HepG2 (cell line): ENCODE measurements around the gene HCRTR2. TPM values are rescaled to one million over a fixed set of nuclear protein-coding genes. Genes with fewer than 3 reads are reported as not detected.

Experiments
- ATAC-seq: fragments of 200-7000 bp; cut with Tn5 transposase; 3 replicates; pipeline ENCODE4 v1.9.1; 2020; ENCODE audit warnings: mild to moderate bottlenecking, moderate library complexity
- BruUV-seq: library from RNA; stranded (reverse); fragments of 400-500 nt; replicated peaks from 2 replicates; lab custom pipeline; 2021; lab: Mats Ljungman, UMichigan
- CTCF ChIA-PET: fragments of 300-600 bp; formaldehyde crosslinking; extraction: SDS; loops from one replicate; lab custom pipeline; 2021; ENCODE audit warnings: low total read pairs, inconsistent platforms, low intra/inter-chr PET ratio; lab: Yijun Ruan, JAX
- POLR2A ChIA-PET: fragments of 350-600 bp; sonication (Branson Sonifier 250); formaldehyde crosslinking; loops from one replicate; lab custom pipeline; 2020; ENCODE audit warnings: antibody characterized with exemption, inconsistent platforms; lab: Yijun Ruan, JAX
- DNase-seq: peaks from one replicate; pipeline ENCODE4 v3.0.0-alpha.2; 2015; ENCODE audit warnings: low spot score
- FAIRE-seq: peaks from 3 replicates; lab custom pipeline; 2011; peaks lifted over from hg19 to GRCh38; lab: Jason Lieb, UNC
- H2AFZ ChIP-seq: one replicate; pipeline ENCODE4 v1.6.1; 2011; ENCODE audit warnings: low read length, inconsistent platforms
- H3K27ac ChIP-seq: fragments of 300-600 bp; 3 replicates; pipeline ENCODE4 v1.8.0; 2011; ENCODE audit warnings: mixed run types, mild to moderate bottlenecking, mixed read lengths, low read length, inconsistent platforms; ENCODE audit not compliant: insufficient read depth; ENCODE audit errors: extremely low read length
- H3K27me3 ChIP-seq, 2 experiments: fragments of 200-600 bp in 1 of 2; 2 replicates in 1 of 2; 3 replicates in 1 of 2; pipeline versions ENCODE4 v1.6.0 to v1.8.0; 2011; ENCODE audit warnings: low read length in 2 of 2, mild to moderate bottlenecking in 2 of 2, moderate library complexity in 2 of 2, inconsistent platforms in 1 of 2; ENCODE audit not compliant: insufficient read depth in 2 of 2, control insufficient read depth in 1 of 2
- H3K36me3 ChIP-seq, 2 experiments: fragments of 200-600 bp in 1 of 2; replicated peaks in 1 of 2; 2 replicates in 1 of 2; 3 replicates in 1 of 2; pipeline versions ENCODE4 v1.5.1 to v1.8.0; 2011; ENCODE audit warnings: low read length in 2 of 2, inconsistent platforms in 1 of 2; ENCODE audit not compliant: insufficient read depth in 2 of 2, control insufficient read depth in 1 of 2
- H3K4me1 ChIP-seq: 2 replicates; pipeline ENCODE4 v1.5.1; 2012; ENCODE audit warnings: low read length, inconsistent platforms; ENCODE audit not compliant: insufficient read depth
- H3K4me2 ChIP-seq: 2 replicates; pipeline ENCODE4 v1.6.0; 2011; ENCODE audit warnings: low read depth, low read length, inconsistent platforms
- H3K4me3 ChIP-seq, 3 experiments: fragments of 200-600 bp in 1 of 3; sonication (generic), shearing (Covaris generic) in 1 of 3; replicated peaks in 1 of 3; 2 replicates each; pipeline ENCODE4 v1.5.1; 2011 to 2016; ENCODE audit warnings: low read length in 3 of 3, inconsistent platforms in 2 of 3, low read depth in 2 of 3, mild to moderate bottlenecking in 2 of 3, control low read depth in 1 of 3, mixed read lengths in 1 of 3; ENCODE audit not compliant: insufficient read depth in 1 of 3
- H3K79me2 ChIP-seq: one replicate; pipeline ENCODE4 v1.6.1; 2011; ENCODE audit warnings: low read length, inconsistent platforms; ENCODE audit not compliant: insufficient read depth
- H3K9ac ChIP-seq: 2 replicates; pipeline ENCODE4 v1.6.0; 2011; ENCODE audit warnings: mild to moderate bottlenecking, low read depth, low read length, inconsistent platforms; ENCODE audit not compliant: insufficient read depth
- H3K9me3 ChIP-seq: 2 replicates; pipeline ENCODE4 v1.5.1; 2012; ENCODE audit warnings: mild to moderate bottlenecking, low read length
- H4K20me1 ChIP-seq: 2 replicates; pipeline ENCODE4 v1.6.0; 2011; ENCODE audit warnings: inconsistent platforms, mild to moderate bottlenecking, low read length, moderate library complexity; ENCODE audit not compliant: insufficient read depth
- CEBPB ChIP-seq: IDR thresholded peaks from 2 replicates; pipeline ENCODE4 v1.6.1; 2011; ENCODE audit warnings: low read depth, low read length, improper control_type of control experiment, borderline replicate concordance
- LCORL ChIP-seq, 2 experiments: fragments of 450-650 bp in 1 of 2; sonication (generic) in 1 of 2; formaldehyde crosslinking in 1 of 2; IDR thresholded peaks; 2 replicates each; pipeline versions ENCODE4 v1.5.0 to v1.6.1; 2017 to 2020; ENCODE audit warnings: antibody characterized with exemption in 1 of 2, missing genetic modification reagents in 1 of 2
- SKI ChIP-seq: fragments of 450-650 bp; IDR thresholded peaks from one replicate; pipeline ENCODE4 v1.6.1; 2018; ENCODE audit warnings: mild to moderate bottlenecking; ENCODE audit not compliant: partially characterized antibody
- SP2 ChIP-seq: sonication (generic); formaldehyde crosslinking; IDR thresholded peaks from 2 replicates; pipeline ENCODE4 v1.5.1; 2020; ENCODE audit warnings: mild to moderate bottlenecking, missing genetic modification reagents
- ZNF749 ChIP-seq: sonication (generic); formaldehyde crosslinking; IDR thresholded peaks from 2 replicates; pipeline ENCODE4 v1.8.0; 2022; ENCODE audit warnings: mild to moderate bottlenecking, missing genetic modification reagents, moderate library complexity, borderline replicate concordance
- ZNF772 ChIP-seq: sonication (generic); formaldehyde crosslinking; IDR thresholded peaks from 2 replicates; pipeline ENCODE4 v1.5.0; 2020; ENCODE audit warnings: mild to moderate bottlenecking, missing genetic modification reagents
- ZSCAN21 ChIP-seq: sonication (generic); formaldehyde crosslinking; IDR thresholded peaks from 2 replicates; pipeline ENCODE4 v1.8.0; 2022; ENCODE audit warnings: mild to moderate bottlenecking, missing genetic modification reagents, moderate library complexity, borderline replicate concordance
- WGBS: methylation state at CpG from one replicate; pipeline ENCODE4 v1.1.6; 2017; ENCODE audit warnings: low lambda C conversion rate; 5-methylcytosine and 5-hydroxymethylcytosine counted together
- in situ Hi-C: cut with HindIII; loops from 2 replicates; pipeline ENCODE4 v1.10.0; 2017; ENCODE audit warnings: low pct_unique_long_range_greater_than_20kb; ENCODE audit not compliant: extremely low pct_ligation_motif_present
- intact Hi-C: fragments of 100-400 bp; cut with micrococcal nuclease; formaldehyde crosslinking; loops from one replicate; pipeline ENCODE4 v1.10.0; 2022; ENCODE audit not compliant: unreplicated experiment
- polyA plus RNA-seq, 8 experiments: library from polyadenylated mRNA; depleted of rRNA in 3 of 8; stranded (reverse) in 7 of 8; unstranded in 1 of 8; fragments of >200 nt; fragmentation: Illumina TruSeq in 4 of 8; extraction: Trizol in 4 of 8; gene quantifications; 2 replicates each; pipeline versions ENCODE4 v1.2.1 to v1.2.3, GENCODE V29; 2011 to 2016; ENCODE audit warnings: low read depth in 4 of 8, missing spikeins in 1 of 8, mixed read lengths in 1 of 8; ENCODE audit not compliant: insufficient read depth in 1 of 8
- total RNA-seq, 5 experiments: library from RNA; depleted of rRNA; stranded (reverse); fragments of >200 nt; fragmentation: Illumina TruSeq; extraction: Trizol; gene quantifications; 2 replicates each; pipeline ENCODE4 v1.2.3, GENCODE V29; 2016; ENCODE audit warnings: low read depth in 1 of 5
- TF ChIP-seq, protein P1 (sequence below): sonication (generic); formaldehyde crosslinking; IDR thresholded peaks from 2 replicates; pipeline ENCODE4 v1.4.0; 2020; ENCODE audit warnings: missing genetic modification reagents
- TF ChIP-seq, protein P2 (sequence below): sonication (generic); formaldehyde crosslinking; IDR thresholded peaks from 2 replicates; pipeline ENCODE4 v1.5.1; 2020; ENCODE audit warnings: mild to moderate bottlenecking, missing genetic modification reagents, moderate library complexity

Gene HCRTR2
- total and polyA plus RNA-seq, 2 of the 13 experiments (the other 11 are each of a cell fraction or from before 2014, with no cell fraction given), result not detected

- H2AFZ ChIP-seq, result no peak overlapping the region
- TF ChIP-seq, protein P1, sequence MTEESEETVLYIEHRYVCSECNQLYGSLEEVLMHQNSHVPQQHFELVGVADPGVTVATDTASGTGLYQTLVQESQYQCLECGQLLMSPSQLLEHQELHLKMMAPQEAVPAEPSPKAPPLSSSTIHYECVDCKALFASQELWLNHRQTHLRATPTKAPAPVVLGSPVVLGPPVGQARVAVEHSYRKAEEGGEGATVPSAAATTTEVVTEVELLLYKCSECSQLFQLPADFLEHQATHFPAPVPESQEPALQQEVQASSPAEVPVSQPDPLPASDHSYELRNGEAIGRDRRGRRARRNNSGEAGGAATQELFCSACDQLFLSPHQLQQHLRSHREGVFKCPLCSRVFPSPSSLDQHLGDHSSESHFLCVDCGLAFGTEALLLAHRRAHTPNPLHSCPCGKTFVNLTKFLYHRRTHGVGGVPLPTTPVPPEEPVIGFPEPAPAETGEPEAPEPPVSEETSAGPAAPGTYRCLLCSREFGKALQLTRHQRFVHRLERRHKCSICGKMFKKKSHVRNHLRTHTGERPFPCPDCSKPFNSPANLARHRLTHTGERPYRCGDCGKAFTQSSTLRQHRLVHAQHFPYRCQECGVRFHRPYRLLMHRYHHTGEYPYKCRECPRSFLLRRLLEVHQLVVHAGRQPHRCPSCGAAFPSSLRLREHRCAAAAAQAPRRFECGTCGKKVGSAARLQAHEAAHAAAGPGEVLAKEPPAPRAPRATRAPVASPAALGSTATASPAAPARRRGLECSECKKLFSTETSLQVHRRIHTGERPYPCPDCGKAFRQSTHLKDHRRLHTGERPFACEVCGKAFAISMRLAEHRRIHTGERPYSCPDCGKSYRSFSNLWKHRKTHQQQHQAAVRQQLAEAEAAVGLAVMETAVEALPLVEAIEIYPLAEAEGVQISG (CRISPR knock-in tag), result no peak
- TF ChIP-seq LCORL (IDR thresholded peaks at IDR 0.05) (no peak), LCORL (CRISPR knock-in tag; IDR thresholded peaks at IDR 0.05) (no peak), ZNF772 (CRISPR knock-in tag) (no peak), ZNF749 (CRISPR knock-in tag) (no peak), SP2 (CRISPR knock-in tag) (no peak), ZSCAN21 (CRISPR knock-in tag) (no peak), CEBPB (no peak), SKI (no peak)
- TF ChIP-seq, protein P2, sequence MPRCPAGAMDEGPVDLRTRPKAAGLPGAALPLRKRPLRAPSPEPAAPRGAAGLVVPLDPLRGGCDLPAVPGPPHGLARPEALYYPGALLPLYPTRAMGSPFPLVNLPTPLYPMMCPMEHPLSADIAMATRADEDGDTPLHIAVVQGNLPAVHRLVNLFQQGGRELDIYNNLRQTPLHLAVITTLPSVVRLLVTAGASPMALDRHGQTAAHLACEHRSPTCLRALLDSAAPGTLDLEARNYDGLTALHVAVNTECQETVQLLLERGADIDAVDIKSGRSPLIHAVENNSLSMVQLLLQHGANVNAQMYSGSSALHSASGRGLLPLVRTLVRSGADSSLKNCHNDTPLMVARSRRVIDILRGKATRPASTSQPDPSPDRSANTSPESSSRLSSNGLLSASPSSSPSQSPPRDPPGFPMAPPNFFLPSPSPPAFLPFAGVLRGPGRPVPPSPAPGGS (CRISPR knock-in tag), result no peak
- 65% methylated on average over 1 of the region's 1 CpG for WGBS
- no peak overlapping the region for H3K4me3 ChIP-seq
- no peaks in the 10 kb centered on the region for H3K27me3 ChIP-seq
- H3K36me3 ChIP-seq, result no peaks in the 10 kb centered on the region
- H3K27ac ChIP-seq, result no peak overlapping the region
- DNase-seq, result no peak
- ChIA-PET CTCF (no interaction called here), POLR2A (no interaction called here)
- in situ Hi-C loops, result loop anchor here (25.0 kb wide), 2 partner anchors 527 to 1252 kb away; no protein-coding TSS in a partner anchor
- no TSS peak for BruUV-seq
- no peaks in the 10 kb centered on the region for H3K9me3 ChIP-seq
- intact Hi-C loops, result no loop called here
- FAIRE-seq, result no peak
- H3K4me1 ChIP-seq, result no peaks in the 10 kb centered on the region
- H4K20me1 ChIP-seq, result no peaks in the 10 kb centered on the region
- no peak for ATAC-seq
- H3K79me2 ChIP-seq, result no peaks in the 10 kb centered on the region
- no peak overlapping the region for H3K4me2 ChIP-seq
- no peak overlapping the region for H3K9ac ChIP-seq
Measured at GRCh38 chr6:55239099-55239498, 64.8 kb downstream of the HCRTR2 start.
